ENCODE data around the gene ALDH4A1. TPM values are rescaled to one million over a fixed set of nuclear protein-coding genes. Genes with fewer than 3 reads are reported as not detected.

Gene ALDH4A1
- total RNA-seq, 1 experiment from 2014 or later: 26.1 TPM

DNA sequence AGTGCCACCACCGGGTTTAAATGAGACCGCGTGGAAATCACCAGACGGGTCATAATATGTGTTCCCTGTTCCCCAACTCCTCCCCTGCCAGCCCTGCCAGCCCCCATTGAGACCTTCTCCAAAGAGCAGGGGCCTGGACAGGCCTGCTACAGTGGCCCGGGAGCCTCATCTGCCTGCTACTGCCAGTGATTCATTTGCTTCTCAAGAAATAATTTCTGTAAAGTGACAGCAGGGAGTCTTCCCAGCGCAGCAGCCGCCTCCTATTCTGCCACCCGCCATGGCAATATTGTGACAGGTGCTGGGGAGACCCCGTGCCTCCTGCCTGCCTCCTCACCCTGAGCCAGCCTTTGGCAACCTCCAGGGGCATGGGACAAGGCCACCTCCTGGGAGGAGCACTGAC lies 45.2 kb upstream of the ALDH4A1 start:
- no peak for DNase-seq
- no CpG with 5 or more reads among the region's 9 CpGs for WGBS (ENCODE audit: extremely low coverage, insufficient read length, low lambda C conversion rate)
- peak overlapping the region in 1 of 3 experiments; percentile 76; a peak in 1 of 7 replicates for H3K27ac Mint-ChIP-seq

More for the DNA sequence above, 45.2 kb upstream of the ALDH4A1 start:
- H3K4ac ChIP-seq (ENCODE audit: low read depth, low read length): no peak overlapping the region
- no peaks in the 10 kb centered on the region for H3K27me3 ChIP-seq (ENCODE audit: insufficient read depth, low read length)
- no peaks in the 10 kb centered on the region; a peak in 1 of 7 replicates for H3K36me3 Mint-ChIP-seq (ENCODE audit: insufficient read depth in 1 of 3, low read depth in 3 of 3)
- H3K4me2 ChIP-seq (ENCODE audit: insufficient read depth, insufficient read length, low read length): no peak overlapping the region
- H3K56ac ChIP-seq (ENCODE audit: insufficient read length, low read depth, low read length): no peak overlapping the region
- H3K18ac ChIP-seq (ENCODE audit: insufficient read length, low read depth, low read length): no peak overlapping the region
- H2BK12ac ChIP-seq (ENCODE audit: insufficient read length, low read depth, low read length): no peak overlapping the region
- no peaks in the 10 kb centered on the region; the same call in 1 of the 2 replicates for H3K27me3 Mint-ChIP-seq (ENCODE audit: low read depth)
- no peak overlapping the region for H4K91ac ChIP-seq (ENCODE audit: insufficient read length, low read depth, low read length)
- H4K20me1 ChIP-seq (ENCODE audit: control insufficient read depth, insufficient read depth, insufficient read length): no peaks in the 10 kb centered on the region
- no peak overlapping the region for H2BK5ac ChIP-seq (ENCODE audit: insufficient read length, low read length)
- no peak overlapping the region for H2AFZ ChIP-seq (ENCODE audit: low read length)
- peaks cover 4% of the 10 kb centered on the region for H3K23me2 ChIP-seq (ENCODE audit: insufficient read length, low read depth, low read length, poor library complexity, severe bottlenecking)
- H3K79me1 ChIP-seq (ENCODE audit: insufficient read depth, low read depth, low read length, poor library complexity, severe bottlenecking): no peaks in the 10 kb centered on the region
- no peak overlapping the region for H3K14ac ChIP-seq (ENCODE audit: insufficient read depth, low read length)
- no peaks in the 10 kb centered on the region for H3K79me2 ChIP-seq (ENCODE audit: insufficient read depth, low read length)
- peaks cover 8% of the 10 kb centered on the region; the same call in 1 of the 2 replicates for H3K4me1 ChIP-seq (ENCODE audit: insufficient read depth, low read length)
- no peak overlapping the region for H3T11ph ChIP-seq (ENCODE audit: low read length)
- H4K5ac ChIP-seq (ENCODE audit: insufficient read length, low read depth, low read length): no peak overlapping the region
- H2BK20ac ChIP-seq (ENCODE audit: low read depth, low read length, poor library complexity, severe bottlenecking): no peak overlapping the region
- no peaks in the 10 kb centered on the region for H3K9me3 Mint-ChIP-seq
- H3K9me3 ChIP-seq (ENCODE audit: control insufficient read depth, low read depth, low read length): no peaks in the 10 kb centered on the region
- no peak overlapping the region for H4K8ac ChIP-seq (replicated peaks; ENCODE audit: insufficient read length, low read depth, low read length)
- H2AK5ac ChIP-seq (ENCODE audit: insufficient read length, low read length): no peak overlapping the region
- H2BK120ac ChIP-seq (ENCODE audit: low read depth, low read length, poor library complexity, severe bottlenecking): no peak overlapping the region
- H2BK15ac ChIP-seq (ENCODE audit: low read depth, low read length): no peak overlapping the region
- TF ChIP-seq CTCF (conservative IDR thresholded peaks at IDR 0.05): no peak
- no peak overlapping the region for H3K23ac ChIP-seq (ENCODE audit: insufficient read length, low read depth, low read length)
- H3K4me1 Mint-ChIP-seq: peaks cover 32 to 45% of the 10 kb centered on the region in 2 experiments
- H3K27ac ChIP-seq (ENCODE audit: insufficient read length, low read depth, low read length): no peak overlapping the region
- no peak overlapping the region for H3K9ac ChIP-seq (ENCODE audit: extremely low read depth, insufficient read length, low read length)
- H3K4me3 Mint-ChIP-seq: no peak overlapping the region
